GM12872 (cell line): Measurements from ENCODE around the gene FCHSD1.
A peak's percentile ranks its signal among the peaks of the same experiment; 100 is the strongest.

Experiments used
- TF ChIP-seq, protein P1 (sequence below): IDR thresholded peaks from 3 replicates; pipeline ENCODE4 v1.5.1; 2011; ENCODE audit warnings: low read depth, mild to moderate bottlenecking, low read length, moderate library complexity; ENCODE audit not compliant: insufficient read depth

The FCHSD1 gene

GRCh38 chr5:141639357-141640050 lies 11.7 kb downstream of the FCHSD1 start:
- TF ChIP-seq, protein P1, sequence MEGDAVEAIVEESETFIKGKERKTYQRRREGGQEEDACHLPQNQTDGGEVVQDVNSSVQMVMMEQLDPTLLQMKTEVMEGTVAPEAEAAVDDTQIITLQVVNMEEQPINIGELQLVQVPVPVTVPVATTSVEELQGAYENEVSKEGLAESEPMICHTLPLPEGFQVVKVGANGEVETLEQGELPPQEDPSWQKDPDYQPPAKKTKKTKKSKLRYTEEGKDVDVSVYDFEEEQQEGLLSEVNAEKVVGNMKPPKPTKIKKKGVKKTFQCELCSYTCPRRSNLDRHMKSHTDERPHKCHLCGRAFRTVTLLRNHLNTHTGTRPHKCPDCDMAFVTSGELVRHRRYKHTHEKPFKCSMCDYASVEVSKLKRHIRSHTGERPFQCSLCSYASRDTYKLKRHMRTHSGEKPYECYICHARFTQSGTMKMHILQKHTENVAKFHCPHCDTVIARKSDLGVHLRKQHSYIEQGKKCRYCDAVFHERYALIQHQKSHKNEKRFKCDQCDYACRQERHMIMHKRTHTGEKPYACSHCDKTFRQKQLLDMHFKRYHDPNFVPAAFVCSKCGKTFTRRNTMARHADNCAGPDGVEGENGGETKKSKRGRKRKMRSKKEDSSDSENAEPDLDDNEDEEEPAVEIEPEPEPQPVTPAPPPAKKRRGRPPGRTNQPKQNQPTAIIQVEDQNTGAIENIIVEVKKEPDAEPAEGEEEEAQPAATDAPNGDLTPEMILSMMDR = no peak

GRCh38 chr5:141638771-141639170 lies 12.4 kb downstream of the FCHSD1 start:
- TF ChIP-seq, protein P1 = no peak

- TF ChIP-seq, protein P1 = peak; percentile 64
Observed at GRCh38 chr5:141637767-141638419, 13.3 kb downstream of the FCHSD1 start.

DNA sequence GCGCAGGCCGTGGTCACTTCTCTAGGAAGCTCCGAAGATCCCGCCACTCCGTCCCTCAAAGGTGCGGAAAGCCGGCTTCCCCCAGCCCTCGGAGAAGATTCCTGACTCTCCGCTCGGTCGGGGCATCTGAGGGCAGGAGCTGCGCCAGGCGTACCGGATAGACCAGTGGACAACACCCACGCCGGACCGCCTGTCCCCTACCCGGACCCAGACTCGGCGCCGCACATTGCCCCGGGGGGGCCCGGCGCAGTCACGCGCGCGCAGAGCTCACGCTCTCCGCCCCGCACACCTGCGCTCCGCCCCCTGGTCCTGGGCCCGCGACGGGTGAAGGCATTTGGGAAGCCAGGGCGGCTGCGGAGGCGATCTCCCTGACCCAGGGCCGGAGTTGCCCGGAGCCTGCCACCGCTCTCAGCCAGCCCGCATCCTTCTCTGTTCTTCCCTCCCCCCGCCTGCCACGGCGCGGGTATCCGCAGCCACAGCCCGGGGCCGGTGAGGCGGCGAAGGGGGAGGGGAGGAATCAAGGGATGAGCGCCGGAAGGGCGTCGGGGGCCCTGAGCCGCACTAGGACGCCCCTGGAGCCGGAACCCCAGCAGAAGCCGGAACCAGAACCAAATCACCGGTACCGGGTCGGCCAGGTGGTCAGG lies 14.0 kb downstream of the FCHSD1 start:
- TF ChIP-seq, protein P1 = no peak

DNA sequence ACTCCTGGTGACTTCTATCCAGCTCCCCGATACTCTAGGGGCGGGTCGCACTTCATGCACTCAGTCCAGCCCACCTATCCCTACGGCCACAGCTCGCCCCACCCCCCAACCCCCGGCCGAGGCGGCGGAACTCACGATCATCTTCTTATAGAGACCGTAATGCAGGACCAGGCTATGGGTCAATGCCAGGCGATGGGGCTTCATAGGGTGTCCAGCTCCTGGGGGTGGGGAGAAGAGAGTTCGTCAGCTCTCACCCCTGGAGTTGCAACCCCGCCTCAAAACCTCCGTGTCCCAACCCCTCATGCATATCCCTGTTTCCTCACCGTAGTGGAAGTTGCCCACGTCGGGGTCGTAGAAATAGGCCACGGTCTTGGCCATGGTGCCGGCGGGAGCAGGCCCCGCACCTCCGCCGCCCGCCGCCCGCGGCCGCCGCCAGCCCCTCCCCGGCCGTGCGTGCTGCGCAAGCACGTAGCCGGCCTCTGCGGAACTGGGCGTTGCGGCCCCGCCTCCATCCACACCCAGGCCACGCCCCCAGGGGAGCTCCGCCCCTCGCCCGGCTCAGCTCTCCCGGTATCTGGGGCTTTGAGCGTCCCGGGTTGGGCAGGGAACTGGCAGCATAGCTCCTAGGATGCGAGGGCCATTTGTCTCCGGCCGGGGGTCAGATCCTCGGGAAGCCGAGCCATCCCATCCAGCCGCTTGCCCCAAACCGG lies 14.7 kb downstream of the FCHSD1 start, which contains the start of the genes HDAC3 and RELL2:
HDAC3 (minus strand) TSS at position 437 of the 710 bp plus-strand sequence; CDS start at position 378, 59 bp downstream.
RELL2 (plus strand) TSS at position 585 of the 710 bp plus-strand sequence. CDS start 1,229 bp downstream, outside the sequence.
- TF ChIP-seq, protein P1 = no peak

DNA sequence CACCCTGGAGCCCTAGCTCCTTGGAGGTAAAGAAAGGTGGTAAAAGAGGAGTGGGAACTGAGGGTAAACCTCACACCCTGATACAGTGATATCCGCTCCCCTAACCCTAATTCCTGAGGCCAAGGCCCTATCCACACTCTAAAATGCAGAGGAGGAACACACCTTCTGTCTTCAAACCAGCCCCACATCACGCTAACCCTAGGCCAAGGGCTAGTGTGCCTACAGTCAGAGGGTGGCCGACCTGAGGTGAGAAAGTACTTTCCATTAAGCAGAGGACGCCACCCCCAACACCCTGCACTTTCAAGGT lies 15.2 kb downstream of the FCHSD1 start:
- TF ChIP-seq, protein P1 = no peak

DNA sequence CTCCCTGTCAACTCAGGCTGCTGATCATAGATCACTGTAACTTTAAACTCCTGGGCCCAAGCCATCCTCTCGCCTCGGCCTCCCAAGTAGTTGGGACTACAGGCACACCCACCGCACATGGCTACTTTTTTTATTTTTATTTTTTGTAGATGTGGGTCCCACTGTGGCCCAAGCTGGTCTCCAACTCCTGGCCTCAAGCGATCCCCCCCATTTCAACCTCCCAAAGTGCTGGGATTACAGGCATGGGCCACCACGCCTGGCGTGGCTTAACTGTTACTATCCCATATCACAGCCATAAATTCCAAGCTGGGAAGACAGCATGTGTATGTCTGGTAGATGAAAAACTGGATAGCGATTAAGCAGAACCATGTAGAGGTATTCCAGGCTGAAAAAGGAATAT lies 15.6 kb downstream of the FCHSD1 start:
- TF ChIP-seq, protein P1 = no peak
